Gastrocnemius medialis (tissue), 4 donors: Measurements from ENCODE around the gene RAPSN. TPM values are rescaled to one million over a fixed set of nuclear protein-coding genes. Genes with fewer than 3 reads are reported as not detected.

ENCODE experiments used
- ATAC-seq, 2 donors: fragments of 150-250 bp; one replicate each; pipeline ENCODE4 v1.9.1; 2016
- DNase-seq, 2 donors: peaks; one replicate each; pipeline ENCODE4 v3.0.0-alpha.2; 2019
- H3K27ac ChIP-seq, 4 donors: fragments of 200-600 bp; sonication (generic); 1 replicate in 1 of 4; 2 replicates in 3 of 4; pipeline ENCODE4 v1.5.1; 2016 to 2018; ENCODE audit warnings: mild to moderate bottlenecking in 2 of 4, moderate library complexity in 1 of 4
- H3K27me3 ChIP-seq, 3 donors: fragments of 200-600 bp; sonication (generic) in 2 of 3; 1 replicate in 1 of 3; 2 replicates in 2 of 3; pipeline versions ENCODE4 v1.5.1 to v1.6.0; 2016 to 2019; ENCODE audit warnings: mild to moderate bottlenecking in 1 of 3, moderate library complexity in 1 of 3
- H3K36me3 ChIP-seq, 2 donors: fragments of 200-600 bp; sonication (generic) in 1 of 2; one replicate each; pipeline ENCODE4 v1.5.1; 2017 to 2018
- H3K4me1 ChIP-seq, 2 donors: fragments of 200-600 bp; sonication (generic) in 1 of 2; one replicate each; pipeline ENCODE4 v1.5.1; 2016 to 2017; ENCODE audit warnings: mild to moderate bottlenecking in 2 of 2
- H3K4me3 ChIP-seq, 4 donors: fragments of 200-600 bp; sonication (generic) in 3 of 4; 1 replicate in 1 of 4; 2 replicates in 3 of 4; pipeline ENCODE4 v1.5.1; 2016 to 2019; ENCODE audit warnings: mild to moderate bottlenecking in 2 of 4
- H3K9me3 ChIP-seq, 3 donors: fragments of 200-600 bp; sonication (generic) in 2 of 3; 1 replicate in 1 of 3; 2 replicates in 2 of 3; pipeline ENCODE4 v1.5.1; 2016 to 2019
- POLR2A ChIP-seq, 2 donors: fragments of 450-650 bp; IDR thresholded peaks; one replicate each; pipeline ENCODE4 v1.6.1; 2017; ENCODE audit warnings: antibody characterized with exemption in 2 of 2, mild to moderate bottlenecking in 2 of 2, moderate library complexity in 2 of 2
- in situ Hi-C, 4 donors: fragments of 200-750 bp; cut with MboI; loops; one replicate each; pipeline versions ENCODE4 v1.15.0 to v1.8.0; 2017; ENCODE audit warnings: low sequenced_read_pairs in 4 of 4
- intact Hi-C: fragments of 100-400 bp; cut with DNase I; formaldehyde crosslinking; loops from one replicate; pipeline ENCODE4 v1.15.1; 2023; ENCODE audit warnings: low total_unique reads
- total RNA-seq, 4 donors: library from RNA; depleted of rRNA; stranded (reverse); fragments of >200 nt; gene quantifications; one replicate each; pipeline versions ENCODE4 v1.1.0 to v1.2.3, GENCODE V29; 2016
- TF ChIP-seq, protein P1 (sequence below), 5 experiments: fragments of 450-650 bp in 3 of 5; fragments of 200-600 bp in 2 of 5; sonication (generic) in 2 of 5; IDR thresholded peaks in 4 of 5; conservative IDR thresholded peaks in 1 of 5; 1 replicate in 4 of 5; 2 replicates in 1 of 5; pipeline ENCODE4 v1.5.1; 2016 to 2019; ENCODE audit warnings: antibody characterized with exemption in 5 of 5, mild to moderate bottlenecking in 3 of 5, moderate library complexity in 3 of 5

The RAPSN gene
- total RNA-seq, 4 donors from 2014 or later: 48.9 to 68.6 (median 59.4) TPM

- no peaks in the 10 kb centered on the region for H3K9me3 ChIP-seq
- no peak for ATAC-seq
- no peak overlapping the region for H3K4me3 ChIP-seq
- no peak for TF ChIP-seq POLR2A (IDR thresholded peaks at IDR 0.05)
- TF ChIP-seq, protein P1, sequence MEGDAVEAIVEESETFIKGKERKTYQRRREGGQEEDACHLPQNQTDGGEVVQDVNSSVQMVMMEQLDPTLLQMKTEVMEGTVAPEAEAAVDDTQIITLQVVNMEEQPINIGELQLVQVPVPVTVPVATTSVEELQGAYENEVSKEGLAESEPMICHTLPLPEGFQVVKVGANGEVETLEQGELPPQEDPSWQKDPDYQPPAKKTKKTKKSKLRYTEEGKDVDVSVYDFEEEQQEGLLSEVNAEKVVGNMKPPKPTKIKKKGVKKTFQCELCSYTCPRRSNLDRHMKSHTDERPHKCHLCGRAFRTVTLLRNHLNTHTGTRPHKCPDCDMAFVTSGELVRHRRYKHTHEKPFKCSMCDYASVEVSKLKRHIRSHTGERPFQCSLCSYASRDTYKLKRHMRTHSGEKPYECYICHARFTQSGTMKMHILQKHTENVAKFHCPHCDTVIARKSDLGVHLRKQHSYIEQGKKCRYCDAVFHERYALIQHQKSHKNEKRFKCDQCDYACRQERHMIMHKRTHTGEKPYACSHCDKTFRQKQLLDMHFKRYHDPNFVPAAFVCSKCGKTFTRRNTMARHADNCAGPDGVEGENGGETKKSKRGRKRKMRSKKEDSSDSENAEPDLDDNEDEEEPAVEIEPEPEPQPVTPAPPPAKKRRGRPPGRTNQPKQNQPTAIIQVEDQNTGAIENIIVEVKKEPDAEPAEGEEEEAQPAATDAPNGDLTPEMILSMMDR (IDR thresholded peaks at IDR 0.05 in 4 of 5, conservative IDR thresholded peaks at IDR 0.05 in 1 of 5): no peak
- in situ Hi-C loops (no loop called here), intact Hi-C loops (no loop called here)
- peaks cover 0 to 17% of the 10 kb centered on the region in 2 donors for H3K36me3 ChIP-seq
- H3K4me1 ChIP-seq: peaks cover 27 to 40% of the 10 kb centered on the region in 2 donors
- peak in 1 of 2 donors; percentile 15 for DNase-seq
- H3K27me3 ChIP-seq: no peaks in the 10 kb centered on the region
- peak overlapping the region; percentile 10 to 61 (median 44) for H3K27ac ChIP-seq
Measured at GRCh38 chr11:47413351-47413750, 35.6 kb downstream of the RAPSN start.

DNA sequence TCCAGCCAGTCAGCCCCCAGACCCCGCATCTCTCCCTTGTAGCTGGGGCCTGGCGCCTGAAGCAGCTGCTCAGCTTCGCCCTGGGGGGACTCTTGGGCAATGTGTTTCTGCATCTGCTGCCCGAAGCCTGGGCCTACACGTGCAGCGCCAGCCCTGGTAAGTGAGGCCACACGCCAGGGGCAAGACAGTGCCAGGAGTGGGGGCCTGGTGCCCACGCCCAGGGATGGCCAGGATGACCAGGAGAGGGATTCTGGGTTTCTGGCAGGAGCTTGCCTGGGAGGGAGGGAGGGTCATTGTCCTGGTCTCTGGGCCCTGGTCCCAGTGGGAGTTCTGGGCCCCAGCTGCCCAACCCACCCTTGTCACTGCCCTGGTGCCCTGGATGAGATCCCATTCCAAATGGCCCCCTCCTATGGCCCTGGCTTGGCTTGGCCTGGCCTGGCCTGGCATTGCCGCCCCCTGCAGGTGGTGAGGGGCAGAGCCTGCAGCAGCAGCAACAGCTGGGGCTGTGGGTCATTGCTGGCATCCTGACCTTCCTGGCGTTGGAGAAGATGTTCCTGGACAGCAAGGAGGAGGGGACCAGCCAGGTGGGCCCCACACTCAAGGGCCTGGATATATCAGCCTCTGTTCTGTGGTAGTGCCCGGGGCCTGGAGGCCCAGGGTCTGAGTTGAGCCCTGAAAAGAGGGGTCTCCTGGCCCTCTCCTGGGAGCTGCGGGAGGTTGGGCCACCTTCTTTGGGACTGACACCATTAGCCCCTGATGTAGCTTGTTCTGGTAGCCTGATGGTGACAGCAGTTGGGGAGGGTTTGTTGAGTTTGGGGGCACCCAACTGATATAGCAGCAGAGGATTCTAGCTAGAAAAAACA lies 36.8 kb downstream of the RAPSN start:
- Histone ChIP-seq H3K9me3 (no peaks in the 10 kb centered on the region), H3K27me3 (no peaks in the 10 kb centered on the region), H3K27ac (peak overlapping the region in 2 of 4 donors; percentile 15 to 37), H3K36me3 (peaks cover 0 to 8% of the 10 kb centered on the region in 2 donors), H3K4me3 (no peak overlapping the region), H3K4me1 (peaks cover 33 to 48% of the 10 kb centered on the region in 2 donors)
- ATAC-seq (no peak), DNase-seq (peak in 1 of 2 donors; percentile 43)
- in situ Hi-C loops: no loop called here
- TF ChIP-seq POLR2A (IDR thresholded peaks at IDR 0.05): no peak
- TF ChIP-seq, protein P1 (IDR thresholded peaks at IDR 0.05 in 4 of 5, conservative IDR thresholded peaks at IDR 0.05 in 1 of 5): peak in 4 of 5 experiments; percentile 28 to 69 (median 56)
- intact Hi-C loops: no loop called here

DNA sequence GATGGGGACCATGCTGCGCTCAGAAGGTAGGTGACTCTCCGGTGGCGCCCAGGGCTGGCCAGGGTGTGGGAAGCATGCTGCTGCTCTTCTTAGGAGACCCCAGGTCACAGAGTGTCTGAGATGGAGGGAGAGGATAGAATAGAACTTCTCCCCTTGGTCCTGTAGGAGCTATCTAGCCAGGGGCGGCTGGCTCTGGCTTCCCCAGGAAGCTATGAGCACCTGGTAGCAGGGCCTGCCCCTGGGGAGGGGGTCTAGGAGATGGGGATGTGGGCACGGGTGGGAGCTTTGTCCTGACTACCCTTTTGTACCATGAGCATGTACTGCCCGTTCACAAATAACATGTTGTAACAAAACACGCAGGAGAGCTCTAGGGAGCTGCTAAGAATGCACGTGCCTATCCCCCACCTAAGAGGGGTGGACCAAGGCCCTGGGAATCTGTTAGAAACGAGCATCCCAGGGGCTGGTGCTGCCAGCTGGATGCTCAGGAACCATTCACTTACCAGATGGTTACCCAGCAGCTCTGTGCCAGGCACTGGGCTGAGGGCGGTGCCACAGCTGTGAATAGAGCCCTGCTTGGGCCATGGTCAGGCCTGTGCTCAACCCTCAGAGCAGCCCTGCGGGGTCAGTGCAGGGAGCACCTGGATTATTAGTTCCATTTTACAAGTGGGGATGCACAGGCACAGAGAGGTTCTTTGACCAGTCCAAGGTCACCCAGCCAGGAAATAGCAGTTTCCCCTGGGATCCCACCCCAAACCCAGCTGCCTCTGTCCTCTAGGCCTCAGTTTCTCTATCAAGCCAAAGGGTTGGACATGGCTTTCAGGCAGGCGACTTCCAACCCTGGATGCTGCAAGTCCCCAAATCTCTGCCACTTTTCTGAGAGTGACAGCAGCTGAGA lies 38.3 kb downstream of the RAPSN start:
- no peak for DNase-seq
- peaks cover 26 to 39% of the 10 kb centered on the region in 2 donors for H3K4me1 ChIP-seq
- no peak for ATAC-seq
- no peak for TF ChIP-seq POLR2A (IDR thresholded peaks at IDR 0.05)
- TF ChIP-seq, protein P1 (IDR thresholded peaks at IDR 0.05 in 4 of 5, conservative IDR thresholded peaks at IDR 0.05 in 1 of 5): no peak
- H3K27me3 ChIP-seq: no peaks in the 10 kb centered on the region
- no peaks in the 10 kb centered on the region for H3K9me3 ChIP-seq
- peaks cover 0 to 8% of the 10 kb centered on the region in 2 donors for H3K36me3 ChIP-seq
- H3K27ac ChIP-seq: peak overlapping the region; percentile 89 to 98 (median 94)
- H3K4me3 ChIP-seq: no peak overlapping the region
- intact Hi-C loops: no loop called here
- in situ Hi-C loops: no loop called here

DNA sequence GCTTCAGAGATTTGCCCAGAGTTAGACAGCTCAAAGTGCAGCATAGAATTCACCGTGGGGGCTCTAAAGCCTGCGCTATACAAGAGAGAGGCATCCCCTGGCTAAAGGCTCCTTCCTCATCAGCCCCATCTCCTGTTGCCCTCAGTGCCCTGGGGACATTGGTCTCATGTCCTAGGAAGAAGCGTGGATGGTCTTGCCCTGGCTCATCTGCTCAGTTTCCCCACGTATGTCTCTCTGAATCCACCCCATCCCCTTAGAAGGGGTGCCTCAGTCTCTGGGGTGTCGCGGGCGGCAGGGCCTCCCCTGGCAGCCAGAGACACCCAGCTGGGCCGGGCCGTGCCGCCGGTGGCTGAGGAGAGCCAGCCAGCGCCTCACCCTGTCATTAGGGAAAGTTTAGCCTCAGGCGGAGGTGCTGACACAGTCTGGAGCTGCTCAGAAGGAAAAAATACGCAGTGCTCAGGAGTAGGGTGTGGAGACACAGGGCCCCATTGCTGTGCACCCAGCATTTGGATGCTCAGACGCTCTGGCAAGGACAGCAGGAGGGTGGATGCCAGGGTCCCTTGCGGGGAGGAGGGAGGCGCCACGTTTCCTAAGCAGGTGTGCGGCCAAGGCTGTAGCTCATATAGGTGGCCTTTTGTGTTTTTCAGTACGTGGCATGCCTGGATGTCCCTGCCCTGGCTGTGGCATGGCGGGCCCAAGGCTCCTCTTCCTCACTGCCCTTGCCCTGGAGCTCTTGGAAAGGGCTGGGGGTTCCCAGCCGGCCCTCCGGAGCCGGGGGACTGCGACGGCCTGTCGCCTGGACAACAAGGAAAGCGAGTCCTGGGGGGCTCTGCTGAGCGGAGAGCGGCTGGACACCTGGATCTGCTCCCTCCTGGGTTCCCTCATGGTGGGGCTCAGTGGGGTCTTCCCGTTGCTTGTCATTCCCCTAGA lies 39.2 kb downstream of the RAPSN start:
- peak overlapping the region; percentile 89 to 98 (median 94) for H3K27ac ChIP-seq
- no peaks in the 10 kb centered on the region for H3K9me3 ChIP-seq
- peaks cover 0 to 8% of the 10 kb centered on the region in 2 donors for H3K36me3 ChIP-seq
- peak overlapping the region; percentile 68 to 97 (median 90) for H3K4me3 ChIP-seq
- intact Hi-C loops: loop anchor here (2.0 to 5.0 kb wide), 5 partner anchors 139 to 232 kb away; partner anchors contain the start of genes ACP2, ARFGAP2, CELF1 and KBTBD4
- TF ChIP-seq, protein P1 (IDR thresholded peaks at IDR 0.05 in 4 of 5, conservative IDR thresholded peaks at IDR 0.05 in 1 of 5): no peak
- in situ Hi-C loops: loop anchor here in 1 of 4 donors (5.0 kb wide), 1 partner anchor 37 kb away; no protein-coding TSS in a partner anchor
- peaks cover 21 to 31% of the 10 kb centered on the region in 2 donors for H3K4me1 ChIP-seq
- ATAC-seq (no peak), DNase-seq (peak in 1 of 2 donors; percentile 14)
- no peaks in the 10 kb centered on the region for H3K27me3 ChIP-seq
